SW 1271 (cell line): Measurements from ENCODE around the gene AGAP1.

Experiments
- DNase-seq, 2 experiments: peaks; one replicate each; lab custom pipeline; 2025; lab: John Stamatoyannopoulos, UW

The AGAP1 gene

GRCh38 chr2:235638541-235639427, 144.9 kb downstream of the AGAP1 start:
- DNase-seq, result no peak

GRCh38 chr2:235639428-235639773, 145.6 kb downstream of the AGAP1 start:
- no peak for DNase-seq

- DNase-seq, result no peak
These were observed 146.0 kb downstream of the AGAP1 start for GRCh38 chr2:235639885-235640284.

GRCh38 chr2:235640377-235640776, 146.5 kb downstream of the AGAP1 start:
- DNase-seq, result no peak

GRCh38 chr2:235640926-235641723, 147.3 kb downstream of the AGAP1 start:
- no peak for DNase-seq

GRCh38 chr2:235641956-235642355, 148.1 kb downstream of the AGAP1 start:
- DNase-seq, result no peak

GRCh38 chr2:235642446-235643098, 148.7 kb downstream of the AGAP1 start:
- no peak for DNase-seq

GRCh38 chr2:235643680-235644511, 150.1 kb downstream of the AGAP1 start:
- DNase-seq, result no peak

GRCh38 chr2:235647264-235647663, 153.4 kb downstream of the AGAP1 start:
- no peak for DNase-seq

GRCh38 chr2:235647877-235648276, 154.0 kb downstream of the AGAP1 start:
- no peak for DNase-seq

GRCh38 chr2:235649418-235649817, 155.6 kb downstream of the AGAP1 start:
- DNase-seq, result no peak

- no peak for DNase-seq
These were observed 157.8 kb downstream of the AGAP1 start for GRCh38 chr2:235651643-235652042.

GRCh38 chr2:235654103-235654813, 160.4 kb downstream of the AGAP1 start:
- no peak for DNase-seq

GRCh38 chr2:235658351-235659174, 164.7 kb downstream of the AGAP1 start:
- no peak for DNase-seq

GRCh38 chr2:235659767-235660322, 166.0 kb downstream of the AGAP1 start:
- DNase-seq, result no peak

GRCh38 chr2:235660484-235661082, 166.7 kb downstream of the AGAP1 start:
- no peak for DNase-seq

- DNase-seq, result no peak
These were observed 167.5 kb downstream of the AGAP1 start for GRCh38 chr2:235661167-235661937.

- DNase-seq, result no peak
These were observed 168.1 kb downstream of the AGAP1 start for GRCh38 chr2:235661952-235662351.

GRCh38 chr2:235663875-235664274, 170.0 kb downstream of the AGAP1 start:
- DNase-seq, result no peak
